Suprapubic skin (tissue), 4 donors: ENCODE data around the gene CASQ1. TPM values are rescaled to one million over a fixed set of nuclear protein-coding genes. Genes with fewer than 3 reads are reported as not detected.

ENCODE experiments used
- DNase-seq, 2 donors: peaks; one replicate each; pipeline ENCODE4 v3.0.0-alpha.2; 2019; ENCODE audit warnings: low spot score in 2 of 2
- H3K27ac ChIP-seq: fragments of 200-600 bp; sonication (generic); one replicate; pipeline ENCODE4 v1.5.1; 2019
- H3K27me3 ChIP-seq: fragments of 200-600 bp; sonication (generic); one replicate; pipeline ENCODE4 v1.5.1; 2019
- H3K36me3 ChIP-seq: fragments of 200-600 bp; sonication (generic); one replicate; pipeline ENCODE4 v1.5.1; 2019
- H3K4me1 ChIP-seq: fragments of 200-600 bp; sonication (generic); one replicate; pipeline ENCODE4 v1.5.1; 2019
- H3K4me3 ChIP-seq: fragments of 200-600 bp; sonication (generic); one replicate; pipeline ENCODE4 v1.5.1; 2019; ENCODE audit warnings: mild to moderate bottlenecking
- H3K9me3 ChIP-seq: fragments of 200-600 bp; sonication (generic); one replicate; pipeline ENCODE4 v1.5.1; 2019
- EP300 ChIP-seq: sonication (generic); formaldehyde crosslinking; IDR thresholded peaks from one replicate; pipeline ENCODE4 v1.6.1; 2017; ENCODE audit warnings: antibody characterized with exemption
- POLR2A ChIP-seq, 2 donors: fragments of 450-650 bp; IDR thresholded peaks; one replicate each; pipeline ENCODE4 v1.6.1; 2017; ENCODE audit warnings: antibody characterized with exemption in 2 of 2, mild to moderate bottlenecking in 2 of 2, moderate library complexity in 2 of 2
- POLR2AphosphoS5 ChIP-seq, 3 donors: sonication (generic); formaldehyde crosslinking; IDR thresholded peaks; one replicate each; pipeline ENCODE4 v1.6.1; 2017; ENCODE audit warnings: antibody characterized with exemption in 3 of 3
- WGBS: methylation state at CpG from one replicate; pipeline ENCODE4 v1.1.5; 2018; 5-methylcytosine and 5-hydroxymethylcytosine counted together
- total RNA-seq, 4 donors: library from RNA; depleted of rRNA; stranded (reverse); fragments of >200 nt; gene quantifications; one replicate each; pipeline ENCODE4 v1.1.0, GENCODE V29; 2016
- TF ChIP-seq, protein P1 (sequence below), 2 donors: fragments of 200-600 bp in 1 of 2; fragments of 450-650 bp in 1 of 2; sonication (generic) in 1 of 2; IDR thresholded peaks; one replicate each; pipeline ENCODE4 v1.5.1; 2016 to 2019; ENCODE audit warnings: antibody characterized with exemption in 2 of 2, mild to moderate bottlenecking in 1 of 2, moderate library complexity in 1 of 2

Gene CASQ1
- total RNA-seq, 4 donors from 2014 or later = not detected

GRCh38 chr1:160224606-160225005 lies 34.2 kb downstream of the CASQ1 start:
- Histone ChIP-seq H3K27ac (no peak overlapping the region), H3K9me3 (no peaks in the 10 kb centered on the region), H3K4me1 (peaks cover 6% of the 10 kb centered on the region), H3K36me3 (peaks cover 96% of the 10 kb centered on the region), H3K4me3 (no peak overlapping the region), H3K27me3 (no peaks in the 10 kb centered on the region)
- TF ChIP-seq EP300 (no peak), POLR2A (IDR thresholded peaks at IDR 0.05) (no peak), POLR2AphosphoS5 (IDR thresholded peaks at IDR 0.05) (no peak)
- TF ChIP-seq, protein P1, sequence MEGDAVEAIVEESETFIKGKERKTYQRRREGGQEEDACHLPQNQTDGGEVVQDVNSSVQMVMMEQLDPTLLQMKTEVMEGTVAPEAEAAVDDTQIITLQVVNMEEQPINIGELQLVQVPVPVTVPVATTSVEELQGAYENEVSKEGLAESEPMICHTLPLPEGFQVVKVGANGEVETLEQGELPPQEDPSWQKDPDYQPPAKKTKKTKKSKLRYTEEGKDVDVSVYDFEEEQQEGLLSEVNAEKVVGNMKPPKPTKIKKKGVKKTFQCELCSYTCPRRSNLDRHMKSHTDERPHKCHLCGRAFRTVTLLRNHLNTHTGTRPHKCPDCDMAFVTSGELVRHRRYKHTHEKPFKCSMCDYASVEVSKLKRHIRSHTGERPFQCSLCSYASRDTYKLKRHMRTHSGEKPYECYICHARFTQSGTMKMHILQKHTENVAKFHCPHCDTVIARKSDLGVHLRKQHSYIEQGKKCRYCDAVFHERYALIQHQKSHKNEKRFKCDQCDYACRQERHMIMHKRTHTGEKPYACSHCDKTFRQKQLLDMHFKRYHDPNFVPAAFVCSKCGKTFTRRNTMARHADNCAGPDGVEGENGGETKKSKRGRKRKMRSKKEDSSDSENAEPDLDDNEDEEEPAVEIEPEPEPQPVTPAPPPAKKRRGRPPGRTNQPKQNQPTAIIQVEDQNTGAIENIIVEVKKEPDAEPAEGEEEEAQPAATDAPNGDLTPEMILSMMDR (IDR thresholded peaks at IDR 0.05) = no peak
- no peak for DNase-seq
- WGBS = 78% methylated on average over 1 of the region's 2 CpGs

DNA sequence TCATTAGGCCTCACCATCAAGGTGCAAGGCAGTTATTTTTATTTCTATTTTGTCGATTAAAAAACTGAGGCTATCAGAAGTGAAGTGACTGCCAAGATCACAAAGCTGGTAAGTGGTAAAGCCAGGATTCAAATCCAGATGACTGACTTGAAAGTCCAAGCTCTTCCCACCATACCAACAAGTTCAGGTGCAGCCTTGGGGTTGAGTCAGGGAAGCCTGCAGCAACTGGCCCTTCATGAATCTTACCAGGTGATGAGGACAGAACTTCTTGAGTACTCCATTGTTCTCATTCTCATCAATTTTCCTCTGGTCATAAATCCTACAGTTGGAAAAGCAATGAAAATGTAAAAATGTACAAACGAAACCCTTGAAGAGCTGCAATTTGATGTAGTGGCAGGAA lies 35.0 kb downstream of the CASQ1 start:
- no peaks in the 10 kb centered on the region for H3K4me1 ChIP-seq
- no peak for DNase-seq
- no peak overlapping the region for H3K27ac ChIP-seq
- H3K9me3 ChIP-seq = no peaks in the 10 kb centered on the region
- no peak overlapping the region for H3K4me3 ChIP-seq
- 86% methylated on average over 2 of the region's 2 CpGs for WGBS
- H3K36me3 ChIP-seq = peaks cover 99% of the 10 kb centered on the region
- no peaks in the 10 kb centered on the region for H3K27me3 ChIP-seq
- TF ChIP-seq EP300 (no peak), POLR2A (IDR thresholded peaks at IDR 0.05) (no peak), POLR2AphosphoS5 (IDR thresholded peaks at IDR 0.05) (no peak)
- TF ChIP-seq, protein P1 (IDR thresholded peaks at IDR 0.05) = no peak

DNA sequence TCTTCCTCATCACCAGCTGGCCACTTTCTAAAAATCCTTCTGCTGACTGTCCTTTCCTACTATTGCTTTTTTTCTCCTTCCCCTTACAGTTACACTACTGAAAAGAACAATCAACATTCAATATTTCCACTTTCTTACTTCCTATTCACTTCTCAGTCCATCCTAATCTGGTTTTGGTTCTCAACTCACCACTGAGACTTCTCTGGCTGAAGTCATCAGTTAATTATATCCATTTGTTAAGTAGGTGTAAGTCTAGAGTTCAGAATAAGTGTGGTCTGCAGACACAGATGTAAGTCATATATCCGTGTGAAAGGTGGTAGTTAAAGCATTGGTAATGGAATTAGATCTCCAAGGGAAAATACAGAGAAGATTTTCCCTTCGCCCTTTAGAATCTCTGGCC lies 36.2 kb downstream of the CASQ1 start:
- Histone ChIP-seq H3K4me3 (no peak overlapping the region), H3K27me3 (no peaks in the 10 kb centered on the region), H3K4me1 (no peaks in the 10 kb centered on the region), H3K27ac (no peak overlapping the region), H3K9me3 (no peaks in the 10 kb centered on the region), H3K36me3 (peaks cover 99% of the 10 kb centered on the region)
- TF ChIP-seq, protein P1 (IDR thresholded peaks at IDR 0.05) = no peak
- DNase-seq = no peak
- WGBS = 75% methylated on average over 2 of the region's 2 CpGs

GRCh38 chr1:160227034-160227433 lies 36.7 kb downstream of the CASQ1 start:
- Histone ChIP-seq H3K4me3 (no peak overlapping the region), H3K36me3 (peaks cover 98% of the 10 kb centered on the region), H3K9me3 (no peaks in the 10 kb centered on the region), H3K27me3 (no peaks in the 10 kb centered on the region), H3K4me1 (no peaks in the 10 kb centered on the region), H3K27ac (no peak overlapping the region)
- WGBS = 88% methylated on average over 4 of the region's 4 CpGs
- no peak for DNase-seq
- TF ChIP-seq POLR2AphosphoS5 (IDR thresholded peaks at IDR 0.05) = no peak

DNA sequence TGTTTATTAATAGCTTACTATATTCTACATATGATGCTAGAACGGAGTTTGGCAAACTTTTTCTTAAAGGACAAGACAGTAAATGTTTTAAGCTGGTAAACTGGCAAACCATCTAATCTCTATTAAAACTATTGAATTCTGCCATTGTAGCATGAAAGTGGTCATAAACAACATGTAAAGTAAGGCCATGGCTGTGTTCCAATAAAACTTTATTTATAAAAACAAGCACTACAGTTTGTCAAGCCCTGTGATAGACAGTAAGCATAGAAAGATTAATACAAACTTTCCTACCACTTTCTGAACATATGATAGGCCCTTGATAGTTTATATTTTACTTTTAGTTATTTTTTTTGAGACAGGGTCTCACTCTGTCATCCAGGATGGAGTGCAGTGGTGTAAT lies 37.2 kb downstream of the CASQ1 start:
- TF ChIP-seq POLR2AphosphoS5 (IDR thresholded peaks at IDR 0.05) = no peak
- no peak for TF ChIP-seq POLR2A (IDR thresholded peaks at IDR 0.05)

DNA sequence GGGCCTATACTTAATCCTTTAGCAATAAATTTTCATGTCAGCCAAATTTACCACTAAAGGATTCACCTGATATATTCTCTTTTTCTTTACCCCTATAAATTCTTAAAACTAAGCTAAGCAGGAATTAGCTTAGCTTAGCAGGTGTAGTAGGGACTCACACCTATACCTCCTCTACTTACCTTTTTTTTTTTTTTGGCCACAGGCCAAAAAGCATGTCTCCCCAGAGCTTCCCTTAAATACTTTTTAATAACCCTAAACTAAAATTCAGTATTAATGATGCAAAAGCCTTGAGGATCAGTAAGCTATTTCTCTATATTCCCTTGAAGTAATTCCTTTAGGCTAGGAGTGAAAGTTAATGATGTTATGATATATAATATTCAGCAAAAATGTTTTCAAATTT lies 38.1 kb downstream of the CASQ1 start:
- Histone ChIP-seq H3K27ac (no peak overlapping the region), H3K4me1 (no peaks in the 10 kb centered on the region), H3K36me3 (peaks cover 97% of the 10 kb centered on the region), H3K27me3 (no peaks in the 10 kb centered on the region), H3K4me3 (no peak overlapping the region), H3K9me3 (no peaks in the 10 kb centered on the region)
- TF ChIP-seq, protein P1 (IDR thresholded peaks at IDR 0.05) = no peak
- TF ChIP-seq POLR2A (IDR thresholded peaks at IDR 0.05) (no peak), EP300 (no peak), POLR2AphosphoS5 (IDR thresholded peaks at IDR 0.05) (no peak)
- no peak for DNase-seq

More for the DNA sequence above, 37.2 kb downstream of the CASQ1 start:
- Histone ChIP-seq H3K27ac (no peak overlapping the region), H3K27me3 (no peaks in the 10 kb centered on the region), H3K36me3 (peaks cover 98% of the 10 kb centered on the region), H3K4me1 (no peaks in the 10 kb centered on the region), H3K4me3 (no peak overlapping the region), H3K9me3 (no peaks in the 10 kb centered on the region)
- no peak for DNase-seq
- 100% methylated on average over 1 of the region's 1 CpG for WGBS
